Smooth muscle cell of the brain vasculature (primary cell): ENCODE measurements around the gene PPT2.

Experiments used
- DNase-seq: peaks from one replicate; pipeline ENCODE4 v3.0.0-alpha.2; 2012; ENCODE audit warnings: low read depth, low spot score

Gene PPT2

GRCh38 chr6:32151863-32152768 is 1.8 kb upstream of the PPT2 start, which contains the start of gene PRRT1:
TSS of gene PRRT1 (minus strand) at chr6:32151939. CDS start at chr6:32151827, 112 bp downstream.
- no peak for DNase-seq

DNA sequence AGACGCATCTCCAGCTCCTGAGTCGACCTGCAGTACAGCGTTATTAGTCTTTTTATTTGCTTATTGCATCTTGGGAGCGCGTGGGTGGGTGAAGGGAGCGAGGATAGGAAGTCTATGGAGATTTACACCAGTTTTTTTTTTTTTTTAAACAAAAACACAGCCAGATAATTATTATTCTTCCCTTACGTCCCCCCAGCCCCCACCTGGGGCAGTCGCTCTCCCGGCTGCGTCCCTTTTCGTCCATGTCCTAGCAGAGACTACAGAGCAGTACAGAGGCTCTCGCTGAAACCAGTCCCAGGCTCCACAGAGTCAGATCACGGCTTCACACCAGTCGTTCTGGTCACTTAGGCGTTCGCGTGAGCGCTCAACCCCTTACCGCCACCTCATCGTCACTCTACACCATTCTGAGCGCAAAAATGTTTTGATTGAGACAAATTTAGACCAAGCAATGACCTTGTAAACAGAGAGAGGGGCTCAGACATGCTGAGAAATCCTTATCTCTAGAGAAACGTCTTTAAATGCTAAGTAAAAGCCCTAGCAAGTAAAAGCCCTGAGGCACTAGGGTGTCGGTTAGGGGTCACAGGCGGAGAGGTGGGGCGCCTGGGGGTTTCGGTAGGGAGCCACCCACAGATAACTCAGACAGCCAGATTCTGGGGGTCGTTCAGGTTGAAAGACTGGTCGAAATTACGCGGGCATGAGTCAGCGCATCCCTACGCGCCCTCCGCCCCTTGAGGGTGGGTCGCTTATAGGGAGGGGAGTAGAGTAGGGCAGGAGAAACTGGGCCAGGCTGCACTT is 975 bp upstream of the PPT2 start:
- no peak for DNase-seq

GRCh38 chr6:32154514-32155161 is 697 bp downstream of the PPT2 start:
- DNase-seq: no peak

DNA sequence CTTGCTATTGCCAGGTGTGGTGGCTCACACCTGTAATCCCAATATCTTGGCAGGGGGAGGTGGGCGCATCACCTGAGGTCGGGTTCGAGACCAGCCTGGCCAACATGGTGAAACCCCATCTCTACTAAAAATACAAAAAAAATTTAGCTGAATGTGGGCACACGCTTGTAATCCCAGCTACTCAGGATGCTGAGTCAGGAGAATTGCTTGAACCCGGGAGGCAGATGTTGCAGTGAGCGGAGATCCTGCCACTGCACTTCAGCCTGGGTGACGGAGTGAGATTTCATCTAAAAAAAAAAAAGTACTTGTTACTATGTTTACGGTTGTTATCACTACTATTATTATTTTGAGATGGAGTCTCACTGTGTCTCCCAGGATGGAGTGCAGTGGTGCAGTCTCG is 3.0 kb downstream of the PPT2 start:
- DNase-seq: no peak

- no peak for DNase-seq
These were observed 4.1 kb downstream of the PPT2 start for GRCh38 chr6:32158052-32158451.

GRCh38 chr6:32163559-32164258 is 9.8 kb downstream of the PPT2 start:
- DNase-seq: no peak

GRCh38 chr6:32164295-32164694 is 10.4 kb downstream of the PPT2 start, which contains the start of gene EGFL8:
TSS of gene EGFL8 (plus strand) at chr6:32164595. CDS start at chr6:32166166, 1,571 bp downstream.
- DNase-seq: no peak

DNA sequence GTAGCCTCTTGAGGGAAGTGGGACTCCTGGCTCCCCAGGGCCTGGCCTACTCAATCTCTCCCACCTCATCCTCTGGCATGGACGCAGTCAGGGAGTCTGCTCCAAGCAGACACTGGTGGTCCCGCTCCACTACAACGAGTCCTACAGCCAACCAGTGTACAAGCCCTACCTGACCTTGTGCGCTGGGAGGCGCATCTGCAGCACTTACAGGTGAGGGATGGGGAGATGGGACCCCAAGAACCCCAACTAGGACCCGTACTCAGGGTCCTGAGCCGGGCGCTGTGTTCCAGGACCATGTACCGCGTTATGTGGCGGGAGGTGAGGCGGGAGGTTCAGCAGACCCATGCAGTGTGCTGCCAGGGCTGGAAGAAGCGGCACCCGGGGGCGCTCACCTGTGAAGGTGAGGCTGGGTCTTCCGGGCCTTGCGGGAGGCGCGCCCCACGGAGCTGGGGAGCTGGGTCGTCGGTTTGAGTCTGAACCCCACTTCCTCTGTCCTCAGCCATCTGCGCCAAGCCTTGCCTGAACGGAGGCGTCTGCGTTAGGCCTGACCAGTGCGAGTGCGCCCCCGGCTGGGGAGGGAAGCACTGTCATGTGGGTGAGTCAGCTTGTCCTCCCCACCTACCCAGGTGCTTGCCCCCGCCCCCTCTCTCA is 12.6 kb downstream of the PPT2 start:
- DNase-seq: no peak

GRCh38 chr6:32167154-32167760 is 13.3 kb downstream of the PPT2 start:
- DNase-seq: no peak

DNA sequence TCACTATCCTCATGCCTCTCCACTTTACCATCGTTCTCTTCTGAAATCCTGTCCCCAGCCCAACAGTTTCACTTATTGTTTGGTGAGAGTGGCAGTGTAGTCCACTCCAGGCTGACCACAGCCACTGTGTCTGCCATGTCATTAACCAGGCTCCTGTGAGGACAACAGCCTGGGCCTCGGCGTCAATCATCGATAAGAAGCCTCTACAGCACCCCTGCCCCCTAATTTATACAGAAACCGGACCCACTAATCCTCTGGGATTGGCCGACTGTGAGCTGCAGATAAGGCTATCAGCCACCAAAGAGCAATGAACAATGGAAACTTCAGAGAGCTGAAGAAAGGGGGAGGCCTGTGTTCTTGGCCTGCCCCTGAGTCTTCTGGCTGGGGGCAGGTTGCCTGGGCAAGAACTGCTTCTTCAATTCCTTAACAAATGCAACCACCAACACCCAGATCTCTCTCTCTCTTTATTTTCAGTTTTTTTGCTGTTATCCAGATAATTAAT is 13.9 kb downstream of the PPT2 start:
- no peak for DNase-seq

DNA sequence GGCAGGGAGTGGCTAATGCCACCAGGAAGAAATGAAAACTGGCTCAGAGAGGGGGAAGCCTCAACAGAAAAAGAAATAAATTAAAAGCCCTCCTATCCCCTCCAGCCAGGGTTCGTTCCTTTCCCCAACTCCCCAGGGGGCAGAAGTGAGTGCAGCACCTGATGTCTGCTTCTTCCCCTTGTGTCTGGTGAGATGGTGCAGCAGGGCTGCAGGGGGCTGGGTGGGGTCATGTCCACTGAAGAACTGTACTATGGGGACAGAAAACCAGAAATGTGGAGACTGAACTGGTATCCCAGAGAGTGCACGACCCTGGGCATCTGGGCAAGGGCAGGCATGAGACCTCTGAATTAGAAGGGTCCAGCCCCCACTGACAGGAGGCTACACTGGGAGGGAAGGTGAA is 14.4 kb downstream of the PPT2 start:
- no peak for DNase-seq

GRCh38 chr6:32168807-32169591 is 15.1 kb downstream of the PPT2 start:
- DNase-seq: no peak

DNA sequence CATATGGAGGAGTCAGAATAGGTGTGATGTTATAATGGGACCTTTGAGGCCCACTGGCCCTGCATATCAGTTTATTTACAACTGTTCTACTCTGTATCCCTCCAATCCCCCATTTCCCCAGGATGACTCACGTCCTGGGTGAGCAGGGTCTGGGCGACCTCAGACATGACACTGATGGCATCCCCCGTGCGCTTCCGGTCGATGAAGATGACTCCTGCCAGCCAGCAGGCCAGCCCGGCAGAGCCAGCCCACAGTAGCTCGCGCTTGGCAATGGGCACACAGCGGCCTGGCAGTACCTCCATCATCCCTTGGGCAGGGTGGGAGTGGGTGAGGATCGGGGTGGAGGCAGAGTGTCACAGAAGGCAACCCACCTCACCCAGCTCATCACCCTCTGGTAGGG is 16.4 kb downstream of the PPT2 start:
- no peak for DNase-seq

- DNase-seq: no peak
These were observed 17.3 kb downstream of the PPT2 start for GRCh38 chr6:32171234-32171633.

DNA sequence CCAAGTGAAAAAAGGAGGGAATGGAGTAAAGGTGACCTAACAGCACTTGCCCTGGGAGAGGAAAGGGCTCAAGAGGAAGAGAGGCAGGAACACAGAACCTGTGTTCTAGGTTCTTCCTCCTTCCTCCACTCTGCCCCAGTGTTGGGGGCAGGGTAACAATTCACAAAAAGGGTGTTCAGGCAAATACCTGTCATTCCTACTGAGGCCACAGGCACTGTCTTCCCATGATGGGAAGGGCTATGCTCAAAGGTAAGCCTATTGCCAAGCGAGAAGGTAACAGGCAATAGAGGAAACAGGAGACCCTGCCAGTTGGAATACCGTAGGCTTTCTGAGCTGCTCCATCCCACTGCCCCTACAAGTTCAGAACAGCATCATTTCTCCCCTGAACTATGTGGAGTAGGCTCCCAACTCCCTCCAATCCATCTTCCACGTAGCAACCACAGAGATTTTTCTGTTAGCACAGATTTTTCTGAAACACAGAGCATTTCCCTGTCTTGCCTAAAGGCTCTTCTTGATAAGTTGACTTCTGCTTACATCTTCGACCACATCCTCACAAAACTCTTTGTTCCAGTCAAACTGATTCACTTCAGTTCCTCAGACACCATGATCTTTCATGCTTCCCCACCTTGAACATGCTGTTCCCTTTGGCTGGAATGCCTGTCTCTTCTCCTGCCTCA is 19.2 kb downstream of the PPT2 start:
- no peak for DNase-seq

GRCh38 chr6:32174416-32174815 is 20.5 kb downstream of the PPT2 start:
- DNase-seq: no peak

GRCh38 chr6:32175322-32175710 is 21.4 kb downstream of the PPT2 start:
- no peak for DNase-seq

- peak; percentile 90 for DNase-seq
These were observed 22.0 kb downstream of the PPT2 start, which contains the start of gene AGPAT1 for GRCh38 chr6:32175711-32176475. TSS of gene AGPAT1 (minus strand) at chr6:32176084. CDS start at chr6:32171496, 4,588 bp downstream.
